Measurements from ENCODE around the gene ABCC9. TPM values are rescaled to one million over a fixed set of nuclear protein-coding genes. Genes with fewer than 3 reads are reported as not detected.

Gene ABCC9
- total RNA-seq, 1 donor from 2014 or later: 2.7 TPM

DNA sequence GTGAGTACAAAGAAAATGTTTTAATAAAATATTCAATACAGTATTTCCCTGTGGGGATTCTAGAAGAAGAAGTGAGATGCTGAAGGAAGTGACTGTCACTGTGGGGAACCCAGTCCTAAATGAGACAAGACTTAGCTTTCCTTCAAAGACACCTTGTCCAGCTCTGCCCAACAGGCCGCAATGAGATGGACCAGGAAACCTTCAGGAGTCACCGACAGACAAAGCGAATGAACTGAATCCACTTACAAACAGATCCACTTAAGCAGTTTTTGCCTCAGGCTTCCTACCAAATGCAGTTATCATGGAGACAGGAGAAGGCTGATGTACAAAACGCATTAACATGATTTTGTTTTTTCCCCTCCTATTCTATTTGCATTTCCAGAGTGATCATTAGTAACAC, 176.3 kb downstream of the ABCC9 start:
- no peaks in the 10 kb centered on the region for H3K9me3 Mint-ChIP-seq (ENCODE audit: low read depth)
- H3K4me1 Mint-ChIP-seq (ENCODE audit: low read depth): no peaks in the 10 kb centered on the region
- TF ChIP-seq, protein P1, sequence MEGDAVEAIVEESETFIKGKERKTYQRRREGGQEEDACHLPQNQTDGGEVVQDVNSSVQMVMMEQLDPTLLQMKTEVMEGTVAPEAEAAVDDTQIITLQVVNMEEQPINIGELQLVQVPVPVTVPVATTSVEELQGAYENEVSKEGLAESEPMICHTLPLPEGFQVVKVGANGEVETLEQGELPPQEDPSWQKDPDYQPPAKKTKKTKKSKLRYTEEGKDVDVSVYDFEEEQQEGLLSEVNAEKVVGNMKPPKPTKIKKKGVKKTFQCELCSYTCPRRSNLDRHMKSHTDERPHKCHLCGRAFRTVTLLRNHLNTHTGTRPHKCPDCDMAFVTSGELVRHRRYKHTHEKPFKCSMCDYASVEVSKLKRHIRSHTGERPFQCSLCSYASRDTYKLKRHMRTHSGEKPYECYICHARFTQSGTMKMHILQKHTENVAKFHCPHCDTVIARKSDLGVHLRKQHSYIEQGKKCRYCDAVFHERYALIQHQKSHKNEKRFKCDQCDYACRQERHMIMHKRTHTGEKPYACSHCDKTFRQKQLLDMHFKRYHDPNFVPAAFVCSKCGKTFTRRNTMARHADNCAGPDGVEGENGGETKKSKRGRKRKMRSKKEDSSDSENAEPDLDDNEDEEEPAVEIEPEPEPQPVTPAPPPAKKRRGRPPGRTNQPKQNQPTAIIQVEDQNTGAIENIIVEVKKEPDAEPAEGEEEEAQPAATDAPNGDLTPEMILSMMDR (IDR thresholded peaks at IDR 0.05): no peak

DNA sequence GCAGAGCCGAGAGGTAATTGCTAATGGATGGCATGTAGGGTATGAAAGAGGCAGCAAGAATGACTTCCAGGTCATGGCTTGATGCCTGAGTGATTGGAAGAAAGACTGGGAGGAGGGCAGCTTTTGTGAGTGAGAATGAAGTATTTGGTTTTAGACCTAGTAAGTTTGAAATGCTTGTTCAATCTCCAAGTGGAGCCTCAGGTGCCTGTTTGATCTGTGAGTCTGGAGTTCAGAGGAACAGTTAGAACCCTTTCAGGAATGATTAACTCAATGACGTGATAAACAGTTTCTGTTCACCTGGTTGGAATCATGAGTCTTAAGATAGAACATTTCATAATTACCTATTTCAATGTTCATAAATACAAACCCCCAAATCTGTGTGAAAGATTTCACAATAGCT, 177.2 kb downstream of the ABCC9 start:
- H3K4me3 Mint-ChIP-seq (ENCODE audit: unreplicated experiment): no peak overlapping the region
- H3K27ac Mint-ChIP-seq (ENCODE audit: unreplicated experiment): no peak overlapping the region

More for the DNA sequence above, 176.3 kb downstream of the ABCC9 start:
- Mint-ChIP-seq H3K4me3 (ENCODE audit: unreplicated experiment) (no peak overlapping the region), H3K27ac (ENCODE audit: unreplicated experiment) (no peak overlapping the region), H3K27me3 (ENCODE audit: low read depth) (peaks cover 3% of the 10 kb centered on the region), H3K36me3 (ENCODE audit: low read depth) (no peaks in the 10 kb centered on the region)
- no peak for DNase-seq (ENCODE audit: low spot score)

DNA sequence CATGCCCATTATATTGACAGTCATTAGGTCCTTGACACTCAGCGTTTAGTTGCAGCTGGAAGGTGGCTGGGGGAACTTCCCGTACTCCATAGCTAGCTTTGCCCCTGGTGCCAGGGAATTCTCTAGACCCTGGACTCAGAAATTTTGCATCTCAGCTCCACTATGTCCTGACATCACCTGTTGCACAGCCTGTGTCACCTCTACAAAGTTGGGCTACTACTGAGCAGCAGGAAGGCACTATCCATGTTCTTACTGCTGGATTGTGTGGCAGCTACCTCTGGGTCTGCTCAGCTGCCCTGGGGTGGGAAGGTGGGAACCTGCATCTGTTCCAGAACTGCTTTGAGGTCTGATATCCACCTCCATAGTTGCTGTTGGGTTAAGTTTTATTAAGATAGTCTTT, 177.7 kb downstream of the ABCC9 start:
- H3K4me3 Mint-ChIP-seq (ENCODE audit: unreplicated experiment): no peak overlapping the region
- H3K9me3 Mint-ChIP-seq (ENCODE audit: low read depth): peaks cover 3% of the 10 kb centered on the region
- no peaks in the 10 kb centered on the region for H3K36me3 Mint-ChIP-seq (ENCODE audit: low read depth)
- TF ChIP-seq, protein P1 (IDR thresholded peaks at IDR 0.05): no peak
- no peak for DNase-seq (ENCODE audit: low spot score)
- no peaks in the 10 kb centered on the region for H3K4me1 Mint-ChIP-seq (ENCODE audit: low read depth)
- H3K27ac Mint-ChIP-seq (ENCODE audit: unreplicated experiment): no peak overlapping the region
- peaks cover 3% of the 10 kb centered on the region for H3K27me3 Mint-ChIP-seq (ENCODE audit: low read depth)

More for the DNA sequence above, 177.2 kb downstream of the ABCC9 start:
- peaks cover 3% of the 10 kb centered on the region for H3K27me3 Mint-ChIP-seq (ENCODE audit: low read depth)
- H3K4me1 Mint-ChIP-seq (ENCODE audit: low read depth): no peaks in the 10 kb centered on the region
- H3K9me3 Mint-ChIP-seq (ENCODE audit: low read depth): peaks cover 3% of the 10 kb centered on the region
- no peak for DNase-seq (ENCODE audit: low spot score)
- TF ChIP-seq, protein P1 (IDR thresholded peaks at IDR 0.05): no peak
- H3K36me3 Mint-ChIP-seq (ENCODE audit: low read depth): no peaks in the 10 kb centered on the region

DNA sequence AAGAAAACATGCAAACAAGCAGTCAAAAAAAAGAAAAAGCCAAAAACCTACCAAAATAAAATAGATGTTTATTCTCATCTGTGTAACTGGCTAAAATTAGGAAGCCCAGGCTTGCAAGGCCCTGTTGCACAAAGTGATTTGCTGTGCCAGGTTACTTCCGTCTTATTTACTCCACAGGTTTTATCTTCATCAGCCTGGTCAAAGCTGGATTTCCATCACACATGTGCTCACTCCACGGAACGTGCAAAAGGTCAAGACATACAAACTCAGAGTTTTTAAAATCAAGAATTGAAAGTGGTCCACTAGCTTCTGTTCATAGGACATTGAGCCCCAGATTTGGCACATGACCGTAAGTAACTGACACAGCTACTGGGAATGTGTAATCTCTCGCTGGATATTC, 181.5 kb downstream of the ABCC9 start:
- H3K4me3 Mint-ChIP-seq (ENCODE audit: unreplicated experiment): no peak overlapping the region
- DNase-seq (ENCODE audit: low spot score): no peak
- H3K36me3 Mint-ChIP-seq (ENCODE audit: low read depth): no peaks in the 10 kb centered on the region
- TF ChIP-seq, protein P1 (IDR thresholded peaks at IDR 0.05): no peak
- peaks cover 11% of the 10 kb centered on the region for H3K27me3 Mint-ChIP-seq (ENCODE audit: low read depth)
- no peaks in the 10 kb centered on the region for H3K4me1 Mint-ChIP-seq (ENCODE audit: low read depth)
- H3K9me3 Mint-ChIP-seq (ENCODE audit: low read depth): peaks cover 3% of the 10 kb centered on the region
- no peak overlapping the region for H3K27ac Mint-ChIP-seq (ENCODE audit: unreplicated experiment)

DNA sequence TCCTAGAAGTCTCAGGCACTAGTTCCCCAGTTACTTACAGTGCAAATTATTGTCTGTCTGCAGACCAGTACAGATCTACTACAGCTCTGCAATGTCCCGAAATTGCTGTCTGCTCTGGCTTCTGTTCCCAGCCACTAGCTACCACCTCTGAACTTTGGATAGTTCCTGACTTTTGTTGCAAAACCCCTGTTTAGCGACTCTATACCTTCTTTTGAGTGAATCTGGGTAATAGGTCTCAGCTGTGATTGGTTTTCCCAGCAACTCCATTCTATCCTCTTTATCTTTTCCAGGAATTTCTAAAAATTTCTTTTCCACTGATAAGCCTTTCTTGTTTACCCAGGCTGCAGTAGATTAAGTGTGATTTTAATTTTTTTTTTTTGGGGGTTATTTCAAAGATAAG, 183.5 kb downstream of the ABCC9 start:
- Mint-ChIP-seq H3K9me3 (ENCODE audit: low read depth) (peaks cover 3% of the 10 kb centered on the region), H3K36me3 (ENCODE audit: low read depth) (no peaks in the 10 kb centered on the region), H3K4me3 (ENCODE audit: unreplicated experiment) (no peak overlapping the region), H3K4me1 (ENCODE audit: low read depth) (no peaks in the 10 kb centered on the region), H3K27ac (ENCODE audit: unreplicated experiment) (no peak overlapping the region), H3K27me3 (ENCODE audit: low read depth) (peaks cover 10% of the 10 kb centered on the region)
- no peak for DNase-seq (ENCODE audit: low spot score)
- TF ChIP-seq, protein P1 (IDR thresholded peaks at IDR 0.05): no peak

Measured in chondrocyte (in vitro differentiated cells).